Endothelial cell of umbilical vein (primary cell): ENCODE data around the gene TAGLN. TPM values are rescaled to one million over a fixed set of nuclear protein-coding genes. Genes with fewer than 3 reads are reported as not detected.

ENCODE experiments used
- BruUV-seq: library from RNA; stranded (reverse); fragments of 400-500 nt; replicated peaks from 2 replicates; lab custom pipeline; 2021; lab: Mats Ljungman, UMichigan
- CTCF ChIA-PET: fragments of 300-600, 350-600 bp; sonication (Branson Sonifier 250); formaldehyde crosslinking; loops from one replicate; lab custom pipeline; 2021; ENCODE audit warnings: antibody characterized with exemption, inconsistent platforms; lab: Charles Lee
- POLR2A ChIA-PET: fragments of 300-600, 350-600 bp; sonication (Branson Sonifier 250); formaldehyde crosslinking; loops from one replicate; lab custom pipeline; 2021; ENCODE audit warnings: antibody characterized with exemption, inconsistent platforms; lab: Charles Lee
- DNase-seq: peaks from one replicate; pipeline ENCODE4 v3.0.0-alpha.2; 2011; ENCODE audit warnings: low read depth, low spot score
- FAIRE-seq: peaks from 2 replicates; lab custom pipeline; 2011; peaks lifted over from hg19 to GRCh38; lab: Jason Lieb, UNC
- H2AFZ ChIP-seq: 2 replicates; pipeline ENCODE4 v1.6.0; 2012; ENCODE audit warnings: low read depth, low read length, control low read depth, inconsistent platforms
- H3K27ac ChIP-seq: 2 replicates; pipeline ENCODE4 v1.5.1; 2011; ENCODE audit warnings: low read depth, mild to moderate bottlenecking, control low read depth, low read length, moderate library complexity; ENCODE audit not compliant: insufficient read depth
- H3K27me3 ChIP-seq, 2 experiments: 2 replicates each; pipeline versions ENCODE4 v1.6.0 to v1.6.1; 2011; ENCODE audit warnings: low read length in 2 of 2, mixed read lengths in 1 of 2; ENCODE audit not compliant: control insufficient read depth in 2 of 2, insufficient read depth in 2 of 2
- H3K36me3 ChIP-seq, 2 experiments: 2 replicates in 1 of 2; 3 replicates in 1 of 2; pipeline ENCODE4 v1.5.1; 2011; ENCODE audit warnings: low read length in 2 of 2, mild to moderate bottlenecking in 1 of 2, moderate library complexity in 1 of 2; ENCODE audit not compliant: control insufficient read depth in 2 of 2, insufficient read depth in 2 of 2; ENCODE audit errors: extremely low read depth in 1 of 2
- H3K4me1 ChIP-seq: 3 replicates; pipeline ENCODE4 v1.5.1; 2011; ENCODE audit warnings: mild to moderate bottlenecking, low read length; ENCODE audit not compliant: control insufficient read depth, insufficient read depth; ENCODE audit errors: extremely low read depth
- H3K4me2 ChIP-seq: 2 replicates; pipeline ENCODE4 v1.6.1; 2011; ENCODE audit warnings: low read length, control low read depth, mixed read lengths; ENCODE audit not compliant: insufficient read depth
- H3K4me3 ChIP-seq, 3 experiments: fragments of 200-600 bp in 1 of 3; sonication (generic), shearing (Covaris generic) in 1 of 3; replicated peaks in 1 of 3; 2 replicates each; pipeline ENCODE4 v1.5.1; 2011 to 2016; ENCODE audit warnings: control low read depth in 3 of 3, low read length in 3 of 3, mild to moderate bottlenecking in 2 of 3, inconsistent platforms in 1 of 3, low read depth in 1 of 3, moderate library complexity in 1 of 3; ENCODE audit not compliant: insufficient read depth in 1 of 3
- H3K79me2 ChIP-seq: 2 replicates; pipeline ENCODE4 v1.6.0; 2012; ENCODE audit warnings: low read length, inconsistent platforms; ENCODE audit not compliant: control insufficient read depth, insufficient read depth
- H3K9ac ChIP-seq: replicated peaks from 2 replicates; pipeline ENCODE3; 2011; ENCODE audit warnings: low read length, control low read depth; ENCODE audit not compliant: insufficient read depth; ENCODE audit errors: extremely low read depth
- H3K9me1 ChIP-seq: replicated peaks from 3 replicates; pipeline ENCODE4 v1.6.0; 2011; ENCODE audit warnings: mild to moderate bottlenecking, low read length; ENCODE audit not compliant: control insufficient read depth, insufficient read depth; ENCODE audit errors: extremely low read depth
- H3K9me3 ChIP-seq: replicated peaks from 2 replicates; pipeline ENCODE4 v1.5.1; 2012; ENCODE audit warnings: low read length, inconsistent platforms; ENCODE audit not compliant: control insufficient read depth, insufficient read depth
- H4K20me1 ChIP-seq: replicated peaks from 2 replicates; pipeline ENCODE3; 2011; ENCODE audit warnings: mild to moderate bottlenecking, low read length; ENCODE audit not compliant: control insufficient read depth, insufficient read depth; ENCODE audit errors: extremely low read depth
- EZH2 ChIP-seq: IDR thresholded peaks from 2 replicates; pipeline ENCODE4 v1.6.1; 2012; ENCODE audit warnings: borderline replicate concordance, low read depth, mild to moderate bottlenecking, moderate library complexity, low read length, inconsistent platforms; ENCODE audit not compliant: severe bottlenecking
- FOS ChIP-seq: IDR thresholded peaks from 2 replicates; pipeline ENCODE4 v1.6.1; 2011; ENCODE audit warnings: mild to moderate bottlenecking, low read length, moderate library complexity, borderline replicate concordance; ENCODE audit not compliant: insufficient read depth
- GATA2 ChIP-seq: IDR thresholded peaks from 2 replicates; pipeline ENCODE4 v1.7.0; 2011; ENCODE audit warnings: low read depth, mild to moderate bottlenecking, moderate library complexity, mixed read lengths, low read length; ENCODE audit not compliant: insufficient read length, insufficient read depth
- JUN ChIP-seq: IDR thresholded peaks from 2 replicates; pipeline ENCODE4 v1.6.1; 2011; ENCODE audit warnings: borderline replicate concordance, low read depth; ENCODE audit not compliant: insufficient read length, insufficient read depth
- MYC ChIP-seq: IDR thresholded peaks from one replicate; pipeline ENCODE4 v1.6.1; 2011; ENCODE audit warnings: mild to moderate bottlenecking, low read depth, low read length
- POLR2A ChIP-seq: IDR thresholded peaks from 2 replicates; pipeline ENCODE4 v1.6.1; 2012; ENCODE audit warnings: low read depth, mild to moderate bottlenecking, control low read depth, low read length
- POLR2AphosphoS5 ChIP-seq: IDR thresholded peaks from 2 replicates; pipeline ENCODE4 v1.6.1; 2012; ENCODE audit warnings: low read depth, mild to moderate bottlenecking, control low read depth, low read length, moderate library complexity; ENCODE audit not compliant: insufficient read depth
- dilution Hi-C: fragments of 300-500 bp; cut with MboI; formaldehyde crosslinking; loops from one replicate; pipeline ENCODE4 v1.15.0; 2019; ENCODE audit warnings: low sequenced_read_pairs; ENCODE audit not compliant: extremely low pct_ligation_motif_present
- intact Hi-C: fragments of 100-400 bp; cut with micrococcal nuclease; formaldehyde crosslinking; loops from one replicate; pipeline ENCODE4 v1.10.0; 2022
- polyA plus RNA-seq, 4 experiments: library from polyadenylated mRNA; depleted of rRNA in 3 of 4; stranded (reverse) in 3 of 4; unstranded in 1 of 4; fragments of >200 nt; gene quantifications; 2 replicates each; pipeline versions ENCODE4 v1.2.1 to v1.2.3, GENCODE V29; 2011 to 2012; ENCODE audit warnings: missing spikeins in 1 of 4
- total RNA-seq: library from RNA; stranded (reverse); gene quantifications from 2 replicates; pipeline ENCODE4 v1.2.3, GENCODE V29; 2021
- TF ChIP-seq, protein P1 (sequence below), 2 donors: IDR thresholded peaks; 1 replicate in 1 of 2; 2 replicates in 1 of 2; pipeline ENCODE4 v1.5.1; 2011; ENCODE audit warnings: low read length in 2 of 2, mild to moderate bottlenecking in 2 of 2, moderate library complexity in 2 of 2, control low read depth in 1 of 2, inconsistent platforms in 1 of 2, low read depth in 1 of 2; ENCODE audit not compliant: insufficient read depth in 1 of 2; ENCODE audit errors: extremely low read depth in 1 of 2
- TF ChIP-seq, protein P2 (sequence below): IDR thresholded peaks from 2 replicates; pipeline ENCODE4 v1.6.1; 2011; ENCODE audit not compliant: insufficient read depth, insufficient read length

Gene TAGLN
- total and polyA plus RNA-seq, 2 donors (not counting 3 experiments of a cell fraction or from before 2014, with no cell fraction given) = 20.8 to 113 TPM

DNA sequence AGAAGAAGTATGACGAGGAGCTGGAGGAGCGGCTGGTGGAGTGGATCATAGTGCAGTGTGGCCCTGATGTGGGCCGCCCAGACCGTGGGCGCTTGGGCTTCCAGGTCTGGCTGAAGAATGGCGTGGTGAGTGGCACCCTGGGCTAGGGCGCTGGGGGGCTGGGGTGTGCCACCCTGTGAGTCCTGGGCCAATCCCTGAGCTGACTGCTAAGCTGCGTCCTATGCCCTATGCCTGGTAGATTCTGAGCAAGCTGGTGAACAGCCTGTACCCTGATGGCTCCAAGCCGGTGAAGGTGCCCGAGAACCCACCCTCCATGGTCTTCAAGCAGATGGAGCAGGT is 3.9 kb downstream of the TAGLN start:
- FAIRE-seq (no peak), DNase-seq (no peak)
- ChIA-PET POLR2A (no interaction called here), CTCF (no interaction called here)
- Histone ChIP-seq H3K9me1 (no peaks in the 10 kb centered on the region), H3K27me3 (no peaks in the 10 kb centered on the region), H3K9me3 (no peaks in the 10 kb centered on the region), H3K4me1 (peaks cover 9% of the 10 kb centered on the region), H2AFZ (no peak overlapping the region), H3K79me2 (no peaks in the 10 kb centered on the region), H3K27ac (no peak overlapping the region), H3K4me2 (no peak overlapping the region), H3K4me3 (no peak overlapping the region), H3K9ac (no peak overlapping the region), H3K36me3 (peaks cover 0 to 4% of the 10 kb centered on the region in 2 experiments), H4K20me1 (no peaks in the 10 kb centered on the region)
- intact Hi-C loops = no loop called here
- TF ChIP-seq GATA2 (no peak), POLR2A (no peak), FOS (no peak), MYC (no peak)
- TF ChIP-seq, protein P1, sequence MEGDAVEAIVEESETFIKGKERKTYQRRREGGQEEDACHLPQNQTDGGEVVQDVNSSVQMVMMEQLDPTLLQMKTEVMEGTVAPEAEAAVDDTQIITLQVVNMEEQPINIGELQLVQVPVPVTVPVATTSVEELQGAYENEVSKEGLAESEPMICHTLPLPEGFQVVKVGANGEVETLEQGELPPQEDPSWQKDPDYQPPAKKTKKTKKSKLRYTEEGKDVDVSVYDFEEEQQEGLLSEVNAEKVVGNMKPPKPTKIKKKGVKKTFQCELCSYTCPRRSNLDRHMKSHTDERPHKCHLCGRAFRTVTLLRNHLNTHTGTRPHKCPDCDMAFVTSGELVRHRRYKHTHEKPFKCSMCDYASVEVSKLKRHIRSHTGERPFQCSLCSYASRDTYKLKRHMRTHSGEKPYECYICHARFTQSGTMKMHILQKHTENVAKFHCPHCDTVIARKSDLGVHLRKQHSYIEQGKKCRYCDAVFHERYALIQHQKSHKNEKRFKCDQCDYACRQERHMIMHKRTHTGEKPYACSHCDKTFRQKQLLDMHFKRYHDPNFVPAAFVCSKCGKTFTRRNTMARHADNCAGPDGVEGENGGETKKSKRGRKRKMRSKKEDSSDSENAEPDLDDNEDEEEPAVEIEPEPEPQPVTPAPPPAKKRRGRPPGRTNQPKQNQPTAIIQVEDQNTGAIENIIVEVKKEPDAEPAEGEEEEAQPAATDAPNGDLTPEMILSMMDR (IDR thresholded peaks at IDR 0.05; ENCODE audit: extremely low read depth in 1 of 2, insufficient read depth in 1 of 2, low read depth in 1 of 2, low read length in 2 of 2) = no peak
- dilution Hi-C loops = no loop called here
- BruUV-seq = no TSS peak

DNA sequence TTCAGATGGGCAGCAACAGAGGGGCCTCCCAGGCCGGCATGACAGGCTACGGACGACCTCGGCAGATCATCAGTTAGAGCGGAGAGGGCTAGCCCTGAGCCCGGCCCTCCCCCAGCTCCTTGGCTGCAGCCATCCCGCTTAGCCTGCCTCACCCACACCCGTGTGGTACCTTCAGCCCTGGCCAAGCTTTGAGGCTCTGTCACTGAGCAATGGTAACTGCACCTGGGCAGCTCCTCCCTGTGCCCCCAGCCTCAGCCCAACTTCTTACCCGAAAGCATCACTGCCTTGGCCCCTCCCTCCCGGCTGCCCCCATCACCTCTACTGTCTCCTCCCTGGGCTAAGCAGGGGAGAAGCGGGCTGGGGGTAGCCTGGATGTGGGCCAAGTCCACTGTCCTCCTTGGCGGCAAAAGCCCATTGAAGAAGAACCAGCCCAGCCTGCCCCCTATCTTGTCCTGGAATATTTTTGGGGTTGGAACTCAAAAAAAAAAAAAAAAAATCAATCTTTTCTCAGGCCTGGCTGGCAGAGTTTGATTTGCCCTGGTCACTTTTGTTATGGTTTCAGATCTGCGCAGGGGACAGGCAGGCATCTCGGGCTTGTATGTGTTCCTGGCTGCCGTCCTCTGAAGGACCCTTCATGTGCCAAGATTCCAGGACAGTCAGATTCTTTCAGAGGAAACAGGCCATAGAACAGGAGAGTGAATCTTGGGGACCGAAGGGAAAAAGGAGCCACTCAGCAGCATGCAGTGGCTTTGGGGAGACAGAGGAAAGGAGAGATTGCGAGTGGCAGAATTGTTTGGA is 5.3 kb downstream of the TAGLN start:
- Histone ChIP-seq H3K4me3 (no peak overlapping the region), H3K79me2 (no peaks in the 10 kb centered on the region), H3K27ac (no peak overlapping the region), H3K9me3 (no peaks in the 10 kb centered on the region), H3K27me3 (no peaks in the 10 kb centered on the region), H3K4me1 (peaks cover under 1% of the 10 kb centered on the region), H3K9me1 (no peaks in the 10 kb centered on the region), H3K4me2 (no peak overlapping the region), H2AFZ (no peak overlapping the region), H3K9ac (no peak overlapping the region), H4K20me1 (no peaks in the 10 kb centered on the region), H3K36me3 (peaks cover 0 to 4% of the 10 kb centered on the region in 2 experiments)
- dilution Hi-C loops (no loop called here), intact Hi-C loops (loop anchor here (5.0 kb wide), 1 partner anchor 72 kb away; no protein-coding TSS in a partner anchor)
- no peak for FAIRE-seq
- no peak for DNase-seq
- BruUV-seq = no TSS peak
- no peak for TF ChIP-seq POLR2A
- TF ChIP-seq, protein P1 (IDR thresholded peaks at IDR 0.05; ENCODE audit: extremely low read depth in 1 of 2, insufficient read depth in 1 of 2, low read depth in 1 of 2, low read length in 2 of 2) = no peak
- TF ChIP-seq POLR2AphosphoS5 = no peak
- TF ChIP-seq MYC = no peak
- TF ChIP-seq JUN = no peak
- TF ChIP-seq GATA2 = no peak
- no peak for TF ChIP-seq EZH2
- no peak for TF ChIP-seq FOS
- TF ChIP-seq, protein P2, sequence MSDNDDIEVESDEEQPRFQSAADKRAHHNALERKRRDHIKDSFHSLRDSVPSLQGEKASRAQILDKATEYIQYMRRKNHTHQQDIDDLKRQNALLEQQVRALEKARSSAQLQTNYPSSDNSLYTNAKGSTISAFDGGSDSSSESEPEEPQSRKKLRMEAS = no peak
- ChIA-PET CTCF (no interaction called here), POLR2A (no interaction called here)
